Germinal center (tissue), 1 donor: Measurements from ENCODE around the gene TCF12.

ENCODE experiments used
- DNase-seq: peaks from one replicate; pipeline ENCODE4 v3.0.0; 2012; ENCODE audit warnings: mixed read lengths, low spot score

The TCF12 gene

GRCh38 chr15:57321485-57321884, 403.0 kb downstream of the TCF12 start:
- DNase-seq = no peak

GRCh38 chr15:57321973-57322601, 403.6 kb downstream of the TCF12 start:
- DNase-seq = no peak

- no peak for DNase-seq
Measured at GRCh38 chr15:57322602-57323250, 404.3 kb downstream of the TCF12 start.

- no peak for DNase-seq
Measured at GRCh38 chr15:57323299-57323805, 404.9 kb downstream of the TCF12 start.

- DNase-seq = peak; percentile 10
Measured at GRCh38 chr15:57323806-57324589, 405.6 kb downstream of the TCF12 start.

- no peak for DNase-seq
Measured at GRCh38 chr15:57324590-57324890, 406.1 kb downstream of the TCF12 start.

GRCh38 chr15:57324944-57325679, 406.7 kb downstream of the TCF12 start:
- DNase-seq = no peak

GRCh38 chr15:57326196-57326595, 407.8 kb downstream of the TCF12 start:
- no peak for DNase-seq

GRCh38 chr15:57327985-57328471, 409.6 kb downstream of the TCF12 start:
- DNase-seq = no peak

- DNase-seq = no peak
Measured at GRCh38 chr15:57328479-57328878, 410.0 kb downstream of the TCF12 start.

GRCh38 chr15:57328897-57329296, 410.5 kb downstream of the TCF12 start:
- DNase-seq = no peak

GRCh38 chr15:57329582-57330367, 411.3 kb downstream of the TCF12 start:
- DNase-seq = no peak

- no peak for DNase-seq
Measured at GRCh38 chr15:57330619-57331340, 412.3 kb downstream of the TCF12 start.

GRCh38 chr15:57332326-57332725, 413.9 kb downstream of the TCF12 start:
- no peak for DNase-seq

- no peak for DNase-seq
Measured at GRCh38 chr15:57333487-57333886, 415.0 kb downstream of the TCF12 start.

- no peak for DNase-seq
Measured at GRCh38 chr15:57334257-57334656, 415.8 kb downstream of the TCF12 start.

GRCh38 chr15:57335293-57335715, 416.9 kb downstream of the TCF12 start:
- no peak for DNase-seq

GRCh38 chr15:57335719-57336118, 417.3 kb downstream of the TCF12 start:
- DNase-seq = no peak

GRCh38 chr15:57337868-57338411, 419.5 kb downstream of the TCF12 start:
- no peak for DNase-seq

- no peak for DNase-seq
Measured at GRCh38 chr15:57339321-57339720, 420.9 kb downstream of the TCF12 start.
